ENCODE results near the gene TMEM38B.
"Not testable (repeated sequence)": the region's sequence is repeated elsewhere in the genome, so short reads cannot be mapped to it uniquely, and the experiment has no call there.

TMEM38B gene

DNA sequence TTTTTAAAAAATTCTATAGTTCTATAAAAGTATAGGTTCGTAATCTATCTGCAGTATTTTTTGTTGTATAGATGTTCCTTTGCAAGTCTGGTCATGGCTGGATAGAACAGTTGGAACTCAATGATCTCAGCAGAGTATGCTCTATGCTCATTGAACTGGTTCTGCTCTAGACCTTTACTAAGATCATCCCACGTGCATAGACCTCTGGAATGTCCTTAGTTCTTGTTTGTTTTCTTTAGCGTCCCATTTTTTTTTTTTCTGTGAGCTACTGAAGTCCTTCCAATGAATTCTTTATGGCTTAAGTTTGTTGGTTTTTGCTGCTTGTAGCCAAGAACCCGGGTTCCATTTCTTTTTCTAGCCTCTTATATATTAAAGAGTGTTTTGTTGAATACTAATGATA lies 3.5 kb downstream of the TMEM38B start:
- FAIRE-seq, result no peak
- TF ChIP-seq, protein P1, sequence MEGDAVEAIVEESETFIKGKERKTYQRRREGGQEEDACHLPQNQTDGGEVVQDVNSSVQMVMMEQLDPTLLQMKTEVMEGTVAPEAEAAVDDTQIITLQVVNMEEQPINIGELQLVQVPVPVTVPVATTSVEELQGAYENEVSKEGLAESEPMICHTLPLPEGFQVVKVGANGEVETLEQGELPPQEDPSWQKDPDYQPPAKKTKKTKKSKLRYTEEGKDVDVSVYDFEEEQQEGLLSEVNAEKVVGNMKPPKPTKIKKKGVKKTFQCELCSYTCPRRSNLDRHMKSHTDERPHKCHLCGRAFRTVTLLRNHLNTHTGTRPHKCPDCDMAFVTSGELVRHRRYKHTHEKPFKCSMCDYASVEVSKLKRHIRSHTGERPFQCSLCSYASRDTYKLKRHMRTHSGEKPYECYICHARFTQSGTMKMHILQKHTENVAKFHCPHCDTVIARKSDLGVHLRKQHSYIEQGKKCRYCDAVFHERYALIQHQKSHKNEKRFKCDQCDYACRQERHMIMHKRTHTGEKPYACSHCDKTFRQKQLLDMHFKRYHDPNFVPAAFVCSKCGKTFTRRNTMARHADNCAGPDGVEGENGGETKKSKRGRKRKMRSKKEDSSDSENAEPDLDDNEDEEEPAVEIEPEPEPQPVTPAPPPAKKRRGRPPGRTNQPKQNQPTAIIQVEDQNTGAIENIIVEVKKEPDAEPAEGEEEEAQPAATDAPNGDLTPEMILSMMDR (IDR thresholded peaks at IDR 0.05; ENCODE audit: insufficient read depth, missing control alignments), result no peak
- no peak for DNase-seq (ENCODE audit: insufficient read length, low spot score)

- TF ChIP-seq, protein P1 (IDR thresholded peaks at IDR 0.05; ENCODE audit: insufficient read depth, missing control alignments), result no peak
- FAIRE-seq (no peak), DNase-seq (ENCODE audit: insufficient read length, low spot score) (no peak)
Measured at GRCh38 chr9:105698348-105698870, 4.1 kb downstream of the TMEM38B start.

DNA sequence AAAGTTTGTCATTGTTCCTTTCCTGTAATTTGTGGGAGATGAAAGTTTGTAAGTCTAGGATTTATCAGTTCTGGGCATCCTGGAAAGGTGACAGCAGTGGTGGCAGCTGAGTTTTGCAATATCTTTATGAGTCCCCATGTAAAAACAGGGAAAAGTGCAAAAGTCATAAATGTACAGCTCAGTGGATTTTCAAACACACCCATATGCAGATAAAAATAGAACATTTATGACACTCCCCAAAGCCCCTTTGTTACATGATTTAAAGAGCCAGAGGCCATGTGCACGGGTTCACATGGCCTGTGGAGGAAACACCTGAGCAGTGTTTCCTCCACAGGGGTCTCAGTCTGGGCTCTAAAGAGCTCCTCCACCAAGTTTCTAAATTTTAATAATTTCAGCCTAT lies 6.3 kb downstream of the TMEM38B start:
- no peak for FAIRE-seq
- DNase-seq (ENCODE audit: insufficient read length, low spot score), result no peak
- TF ChIP-seq, protein P1 (IDR thresholded peaks at IDR 0.05; ENCODE audit: insufficient read depth, missing control alignments), result no peak

DNA sequence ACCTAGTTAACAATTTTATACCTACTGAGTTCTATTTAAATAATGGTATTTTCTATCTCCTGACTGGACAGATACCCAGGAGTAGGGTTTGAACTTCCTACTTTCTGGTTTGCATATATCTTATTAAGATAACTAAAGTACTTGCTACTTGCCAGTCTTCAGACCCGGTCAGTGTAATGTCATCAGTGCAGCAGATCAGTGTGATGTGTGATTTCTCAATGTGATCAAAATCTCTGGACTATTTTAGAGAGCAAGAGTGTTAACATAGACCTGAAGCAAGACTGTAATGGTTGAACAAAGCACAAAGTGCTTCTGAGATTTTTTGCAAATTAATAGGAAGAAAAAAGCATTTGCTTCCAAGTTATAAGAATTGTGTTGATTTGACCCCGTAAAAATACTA lies 6.8 kb downstream of the TMEM38B start:
- TF ChIP-seq, protein P1 (IDR thresholded peaks at IDR 0.05; ENCODE audit: insufficient read depth, missing control alignments), result no peak
- DNase-seq (ENCODE audit: insufficient read length, low spot score) (no peak), FAIRE-seq (no peak)

DNA sequence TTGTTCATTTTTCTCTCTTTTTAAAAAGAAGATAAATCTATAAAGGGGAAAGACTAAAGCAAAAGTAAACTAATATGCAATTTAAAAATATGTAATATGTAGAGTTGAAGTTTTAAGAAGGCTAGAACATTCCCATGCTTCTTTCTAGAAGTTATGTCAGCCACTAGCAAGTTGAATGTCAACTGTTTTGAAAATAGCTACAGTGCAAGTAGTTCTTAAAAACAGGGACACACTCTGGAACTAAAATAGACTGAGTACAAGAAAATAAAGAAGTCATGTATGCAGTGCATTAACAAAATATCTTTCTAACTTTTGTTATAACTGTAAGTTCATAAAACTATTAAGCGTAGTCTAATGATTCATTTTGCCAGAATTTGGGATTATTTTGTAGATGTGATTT lies 7.9 kb downstream of the TMEM38B start:
- DNase-seq (ENCODE audit: insufficient read length, low spot score) (no peak), FAIRE-seq (no peak)
- TF ChIP-seq, protein P1 (IDR thresholded peaks at IDR 0.05; ENCODE audit: insufficient read depth, missing control alignments), result no peak

DNA sequence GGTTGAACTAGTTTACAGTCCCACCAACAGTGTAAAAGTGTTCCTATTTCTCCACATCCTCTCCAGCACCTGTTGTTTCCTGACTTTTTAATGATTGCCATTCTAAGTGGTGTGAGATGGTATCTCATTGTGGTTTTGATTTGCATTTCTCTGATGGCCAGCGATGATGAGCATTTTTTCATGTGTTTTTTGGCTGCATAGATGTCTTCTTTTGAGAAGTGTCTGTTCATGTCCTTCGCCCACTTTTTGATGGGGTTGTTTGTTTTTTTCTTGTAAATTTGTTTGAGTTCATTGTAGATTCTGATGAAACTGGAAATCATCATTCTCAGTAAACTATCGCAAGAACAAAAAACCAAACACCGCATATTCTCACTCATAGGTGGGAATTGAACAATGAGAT lies 9.3 kb downstream of the TMEM38B start:
- not testable (repeated sequence) for DNase-seq (ENCODE audit: insufficient read length, low spot score); FAIRE-seq

GRCh38 chr9:105706156-105706555 lies 11.8 kb downstream of the TMEM38B start:
- TF ChIP-seq, protein P1 (IDR thresholded peaks at IDR 0.05; ENCODE audit: insufficient read depth, missing control alignments), result no peak
- DNase-seq (ENCODE audit: insufficient read length, low spot score) (no peak), FAIRE-seq (no peak)

- no peak for FAIRE-seq
- DNase-seq (ENCODE audit: insufficient read length, low spot score), result no peak
- TF ChIP-seq, protein P1 (IDR thresholded peaks at IDR 0.05; ENCODE audit: insufficient read depth, missing control alignments), result no peak
Measured at GRCh38 chr9:105708405-105708804, 14.1 kb downstream of the TMEM38B start.

Measured in D721Med (cell line).